Glomerular visceral epithelial cell (primary cell): ENCODE data around the gene CHPT1.
A peak's percentile ranks its signal among the peaks of the same experiment; 100 is the strongest.

Source experiments
- DNase-seq: peaks from one replicate; pipeline ENCODE4 v3.0.0-alpha.2; 2016; ENCODE audit errors: extremely low spot score

Gene CHPT1

DNA sequence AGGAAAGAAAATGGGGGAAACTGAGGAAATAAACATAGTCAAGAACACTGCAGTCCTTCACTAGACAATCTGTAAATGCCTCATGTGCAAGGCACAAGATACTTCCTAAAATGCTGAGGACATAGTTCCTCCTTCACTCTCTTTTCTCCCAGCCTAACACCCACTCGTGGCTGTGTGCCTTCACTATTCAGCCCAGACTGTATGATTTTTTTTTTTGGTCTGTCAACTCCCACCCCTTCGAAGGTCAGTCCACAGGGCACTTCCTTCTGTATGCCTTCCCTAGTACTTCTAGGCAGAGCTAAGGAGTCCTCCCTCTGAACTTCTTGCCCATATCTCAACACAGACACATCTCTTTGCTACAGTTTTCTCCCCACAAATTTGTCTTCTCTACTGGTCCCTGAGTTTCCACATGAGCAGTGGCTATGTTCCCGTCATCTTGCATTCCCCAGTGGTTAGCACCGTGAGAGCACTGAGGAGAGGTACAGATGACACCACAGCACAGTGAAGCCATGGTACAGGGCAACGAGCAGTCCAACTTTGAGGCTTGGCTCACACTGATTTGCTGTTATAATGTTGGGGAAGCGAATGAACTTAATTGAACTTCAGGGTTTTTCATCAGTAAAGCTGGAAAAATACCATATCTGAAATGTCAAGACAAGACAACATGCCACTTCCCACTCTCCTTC, 65.9 kb downstream of the CHPT1 start:
- DNase-seq: no peak

GRCh38 chr12:101764051-101764792, 66.8 kb downstream of the CHPT1 start:
- no peak for DNase-seq

GRCh38 chr12:101767537-101767936, 70.1 kb downstream of the CHPT1 start:
- no peak for DNase-seq

GRCh38 chr12:101768781-101769180, 71.3 kb downstream of the CHPT1 start:
- no peak for DNase-seq

- no peak for DNase-seq
Observed at GRCh38 chr12:101769865-101770264, 72.4 kb downstream of the CHPT1 start.

- DNase-seq: no peak
Observed at GRCh38 chr12:101772012-101772775, 74.8 kb downstream of the CHPT1 start.

DNA sequence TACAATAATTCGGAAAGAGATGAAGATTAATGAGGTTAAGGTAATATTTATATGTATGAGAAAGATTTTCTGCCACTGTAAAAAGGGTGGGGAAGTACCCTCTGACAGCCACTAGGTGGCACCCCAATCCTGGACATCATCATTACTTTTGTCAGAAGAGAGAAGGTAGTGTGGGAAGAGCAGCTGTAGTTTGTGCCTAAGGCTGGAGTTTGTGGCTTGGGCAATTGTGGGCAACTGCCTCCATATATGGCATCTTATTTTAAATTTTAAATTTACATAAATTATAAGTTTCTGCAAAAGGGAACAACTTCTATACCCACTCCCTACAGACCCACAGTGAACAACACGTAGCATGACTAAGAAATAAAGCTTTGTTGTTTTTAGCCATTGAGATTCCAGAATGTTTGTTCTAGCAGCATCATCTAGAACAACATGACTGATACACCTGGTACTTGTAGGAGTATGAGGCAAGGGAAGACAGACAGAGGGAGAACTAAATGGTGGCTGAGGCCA, 76.3 kb downstream of the CHPT1 start:
- peak; percentile 67 for DNase-seq

DNA sequence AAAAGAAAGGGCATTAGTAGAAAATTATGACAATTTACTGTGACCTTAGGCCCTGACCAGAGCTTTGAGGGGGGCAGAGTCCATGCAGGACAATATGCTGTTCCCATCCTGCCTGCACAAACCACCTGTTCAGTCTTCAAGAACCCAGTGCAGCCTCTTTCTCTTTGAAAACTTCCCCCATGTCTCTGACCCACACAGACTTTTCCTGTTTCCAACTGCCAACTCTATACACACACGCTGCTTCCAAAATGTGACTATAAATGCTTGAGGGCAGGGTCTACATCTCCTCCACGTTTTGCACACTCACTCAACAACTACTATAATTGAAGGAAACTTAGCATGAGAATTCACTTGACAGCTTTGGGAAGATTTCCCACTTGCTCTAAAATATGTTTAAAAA, 78.4 kb downstream of the CHPT1 start:
- no peak for DNase-seq

GRCh38 chr12:101777485-101777884, 80.0 kb downstream of the CHPT1 start:
- no peak for DNase-seq

GRCh38 chr12:101777978-101778377, 80.5 kb downstream of the CHPT1 start:
- no peak for DNase-seq
